GM12874 (cell line): ENCODE data around the gene CCR9.

ENCODE experiments used
- TF ChIP-seq, protein P1 (sequence below): IDR thresholded peaks from 2 replicates; pipeline ENCODE4 v1.5.1; 2011; ENCODE audit warnings: low read depth, mild to moderate bottlenecking, control low read depth, low read length, moderate library complexity; ENCODE audit not compliant: insufficient read depth

The CCR9 gene

DNA sequence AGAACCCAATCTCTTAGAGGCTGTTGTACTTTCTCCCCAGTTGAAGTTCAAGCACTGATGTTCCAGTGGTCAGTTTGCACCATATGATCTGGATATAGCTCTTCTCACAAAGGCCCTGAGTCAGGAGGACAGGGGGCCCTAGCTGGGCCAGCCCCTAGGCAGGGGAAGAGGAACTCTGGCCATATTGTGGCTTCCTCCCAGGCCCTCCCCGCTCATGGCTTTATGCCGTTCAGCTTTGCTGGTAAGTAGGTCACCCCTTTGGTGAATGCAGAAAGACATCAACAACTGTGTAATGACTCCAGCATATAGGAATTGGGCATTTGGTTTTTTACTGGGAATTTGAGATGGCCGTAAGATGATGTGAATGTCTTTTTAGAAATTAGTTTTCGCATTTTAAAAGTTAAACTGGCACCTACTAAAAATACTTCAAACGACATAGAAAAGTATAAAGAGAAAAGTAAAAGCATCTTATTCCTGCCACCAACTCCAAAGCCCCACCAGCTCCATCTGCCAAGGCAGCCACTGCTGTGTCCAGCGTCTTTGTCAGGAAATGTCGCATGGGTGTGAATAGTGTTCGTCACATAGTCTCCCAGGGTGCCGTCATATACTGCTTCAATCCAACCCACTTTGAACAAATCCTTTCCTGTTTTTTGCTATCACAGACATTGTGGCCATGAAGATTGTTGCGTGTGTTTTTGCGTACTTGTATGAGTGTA, 25.3 kb downstream of the CCR9 start:
- TF ChIP-seq, protein P1, sequence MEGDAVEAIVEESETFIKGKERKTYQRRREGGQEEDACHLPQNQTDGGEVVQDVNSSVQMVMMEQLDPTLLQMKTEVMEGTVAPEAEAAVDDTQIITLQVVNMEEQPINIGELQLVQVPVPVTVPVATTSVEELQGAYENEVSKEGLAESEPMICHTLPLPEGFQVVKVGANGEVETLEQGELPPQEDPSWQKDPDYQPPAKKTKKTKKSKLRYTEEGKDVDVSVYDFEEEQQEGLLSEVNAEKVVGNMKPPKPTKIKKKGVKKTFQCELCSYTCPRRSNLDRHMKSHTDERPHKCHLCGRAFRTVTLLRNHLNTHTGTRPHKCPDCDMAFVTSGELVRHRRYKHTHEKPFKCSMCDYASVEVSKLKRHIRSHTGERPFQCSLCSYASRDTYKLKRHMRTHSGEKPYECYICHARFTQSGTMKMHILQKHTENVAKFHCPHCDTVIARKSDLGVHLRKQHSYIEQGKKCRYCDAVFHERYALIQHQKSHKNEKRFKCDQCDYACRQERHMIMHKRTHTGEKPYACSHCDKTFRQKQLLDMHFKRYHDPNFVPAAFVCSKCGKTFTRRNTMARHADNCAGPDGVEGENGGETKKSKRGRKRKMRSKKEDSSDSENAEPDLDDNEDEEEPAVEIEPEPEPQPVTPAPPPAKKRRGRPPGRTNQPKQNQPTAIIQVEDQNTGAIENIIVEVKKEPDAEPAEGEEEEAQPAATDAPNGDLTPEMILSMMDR, result no peak

DNA sequence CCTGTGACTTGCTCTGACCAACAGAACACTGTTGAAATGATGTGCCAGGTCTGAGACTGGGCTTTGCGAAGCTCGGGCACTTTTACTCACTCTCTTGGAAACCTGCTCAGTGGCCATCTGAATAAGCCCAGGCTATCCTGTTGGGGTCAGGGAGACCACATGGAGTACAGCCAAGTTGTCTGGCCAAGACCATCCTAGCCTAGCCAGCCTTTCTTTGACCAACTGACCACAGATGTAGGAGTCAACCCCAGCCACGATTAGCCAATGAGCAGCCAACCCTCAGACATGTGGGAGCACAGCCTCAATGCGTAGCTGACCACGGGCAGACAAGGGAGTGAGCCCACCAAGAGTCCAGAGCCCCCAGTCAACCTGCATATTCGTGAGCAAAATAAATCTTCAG, 26.1 kb downstream of the CCR9 start:
- TF ChIP-seq, protein P1, result no peak

DNA sequence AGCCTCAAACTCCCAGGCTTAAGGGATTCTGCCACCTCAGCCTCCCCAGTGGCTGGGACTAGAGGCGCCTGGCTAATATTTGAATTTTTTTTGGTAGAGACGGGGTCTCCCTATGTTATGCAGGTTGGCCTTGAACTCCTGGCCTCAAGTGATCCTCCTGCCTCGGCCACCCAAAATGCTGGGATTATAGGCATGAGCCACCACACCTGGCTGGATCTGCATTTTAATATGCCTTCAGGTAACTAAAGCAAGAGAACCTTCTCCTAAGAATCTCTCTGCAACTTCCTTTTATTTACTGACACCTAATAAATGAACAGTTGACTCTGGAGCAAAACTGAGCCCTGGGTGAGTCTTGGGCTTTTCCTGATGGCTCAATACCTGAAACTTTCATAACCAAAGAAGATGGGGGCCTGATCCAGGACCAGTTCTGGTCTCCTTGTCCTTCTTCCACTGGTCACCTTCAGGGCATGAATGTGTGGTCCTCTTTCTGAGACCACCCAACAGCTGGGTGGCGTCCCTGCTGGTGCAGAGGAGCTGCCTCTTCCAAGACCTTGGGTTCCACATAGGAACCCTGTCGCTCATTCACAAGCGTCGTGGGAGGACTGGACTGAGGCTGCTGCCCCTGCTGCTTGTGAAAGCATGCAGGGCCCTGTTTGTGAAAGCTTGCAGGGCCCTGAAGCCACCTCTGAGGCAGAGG, 28.2 kb downstream of the CCR9 start:
- TF ChIP-seq, protein P1, result no peak

DNA sequence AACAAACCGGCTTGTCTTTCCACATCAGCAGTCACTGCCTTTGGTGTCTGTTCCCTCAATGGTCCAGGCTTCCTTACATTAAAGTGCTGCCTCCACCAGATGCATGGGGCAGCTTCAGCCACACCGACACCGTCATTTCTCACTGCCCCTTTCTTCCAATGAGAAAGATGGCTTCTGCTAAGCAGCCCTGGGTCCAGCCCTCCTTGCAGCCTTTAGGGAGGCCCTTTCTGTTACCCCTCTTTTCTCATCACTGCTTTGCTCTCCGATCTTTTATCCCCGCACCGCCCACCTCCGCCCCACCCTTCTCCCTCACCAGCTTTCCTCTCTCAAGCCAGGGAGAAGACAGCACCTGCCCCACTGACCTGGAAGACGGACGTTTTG, 28.7 kb downstream of the CCR9 start:
- TF ChIP-seq, protein P1, result no peak

DNA sequence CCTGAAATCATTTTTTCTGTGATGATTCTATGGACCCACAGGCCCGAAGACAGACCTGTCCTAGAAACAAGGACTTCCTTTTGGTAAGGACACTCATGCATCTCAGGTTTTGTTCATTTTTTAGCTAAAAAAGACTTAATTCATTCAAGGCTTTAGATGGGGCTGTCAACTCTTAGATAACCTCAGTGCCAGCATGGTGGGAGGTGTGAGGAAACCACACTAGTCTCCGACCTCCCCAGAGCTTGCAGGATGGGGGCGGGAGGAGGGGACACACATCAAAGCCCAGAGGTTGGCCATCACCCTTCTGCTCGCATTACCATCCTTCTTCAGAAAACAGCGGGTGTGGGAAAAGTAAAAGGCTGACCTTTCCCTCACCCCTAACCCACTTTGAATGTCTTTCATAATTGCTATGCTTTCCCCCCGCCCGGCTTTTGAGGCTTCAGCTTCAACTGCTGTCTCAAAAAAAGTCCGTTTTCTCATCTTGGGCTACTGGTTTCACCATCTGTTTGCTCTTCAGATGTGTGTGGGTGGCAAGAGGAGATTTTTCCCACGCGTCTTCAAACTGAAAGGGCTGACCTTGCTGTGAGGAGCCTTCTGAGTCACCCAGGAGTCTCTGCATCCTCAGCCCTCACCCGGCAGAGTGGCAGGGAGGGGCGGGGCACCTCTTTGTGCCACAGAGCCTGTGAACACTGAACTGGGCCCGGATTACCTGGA, 29.3 kb downstream of the CCR9 start:
- TF ChIP-seq, protein P1, result no peak

DNA sequence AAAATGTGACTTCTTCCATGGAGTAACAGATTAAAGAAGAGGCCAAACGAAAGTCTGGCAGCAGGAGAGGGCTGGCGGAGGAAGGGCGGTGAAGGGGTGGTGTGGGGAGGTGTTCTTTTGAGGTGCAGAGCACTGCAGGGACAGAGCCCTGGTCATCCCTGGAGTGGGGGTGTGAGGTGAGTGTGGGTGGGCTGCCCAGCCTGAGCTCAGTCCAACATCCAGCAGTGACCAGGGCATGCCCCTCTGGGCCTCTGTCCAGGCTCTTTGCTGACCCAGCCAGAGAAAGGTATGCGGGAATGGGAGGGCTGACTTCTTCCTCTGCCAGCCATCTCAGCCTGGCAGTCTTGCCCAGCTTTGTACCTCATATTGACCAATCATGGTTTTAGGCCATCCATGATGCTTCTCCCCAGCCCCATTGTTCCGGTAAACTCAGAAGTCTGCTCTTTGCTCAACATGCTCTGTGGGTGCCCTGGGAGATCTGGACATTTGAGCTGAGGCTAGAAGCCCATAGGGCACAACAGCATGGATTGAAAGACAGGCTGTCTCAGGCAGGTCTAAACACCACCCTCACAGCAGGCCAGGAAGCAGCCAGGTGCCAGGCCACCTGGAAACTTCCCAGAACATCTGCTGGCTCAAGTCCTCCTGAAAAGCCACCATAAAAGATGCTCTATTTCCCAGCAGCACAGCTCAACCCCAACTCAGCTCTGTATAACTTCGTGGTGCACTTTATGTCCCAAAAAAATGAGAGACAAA, 31.0 kb downstream of the CCR9 start:
- TF ChIP-seq, protein P1, result no peak
